Gastrocnemius medialis (tissue), 4 donors: ENCODE measurements around the gene SIN3B. TPM values are rescaled to one million over a fixed set of nuclear protein-coding genes. Genes with fewer than 3 reads are reported as not detected.

Source experiments
- ATAC-seq, 2 donors: fragments of 150-250 bp; one replicate each; pipeline ENCODE4 v1.9.1; 2016
- DNase-seq, 2 donors: peaks; one replicate each; pipeline ENCODE4 v3.0.0-alpha.2; 2019
- H3K27ac ChIP-seq, 4 donors: fragments of 200-600 bp; sonication (generic); 1 replicate in 1 of 4; 2 replicates in 3 of 4; pipeline ENCODE4 v1.5.1; 2016 to 2018; ENCODE audit warnings: mild to moderate bottlenecking in 2 of 4, moderate library complexity in 1 of 4
- H3K27me3 ChIP-seq, 3 donors: fragments of 200-600 bp; sonication (generic) in 2 of 3; 1 replicate in 1 of 3; 2 replicates in 2 of 3; pipeline versions ENCODE4 v1.5.1 to v1.6.0; 2016 to 2019; ENCODE audit warnings: mild to moderate bottlenecking in 1 of 3, moderate library complexity in 1 of 3
- H3K36me3 ChIP-seq, 2 donors: fragments of 200-600 bp; sonication (generic) in 1 of 2; one replicate each; pipeline ENCODE4 v1.5.1; 2017 to 2018
- H3K4me1 ChIP-seq, 2 donors: fragments of 200-600 bp; sonication (generic) in 1 of 2; one replicate each; pipeline ENCODE4 v1.5.1; 2016 to 2017; ENCODE audit warnings: mild to moderate bottlenecking in 2 of 2
- H3K4me3 ChIP-seq, 4 donors: fragments of 200-600 bp; sonication (generic) in 3 of 4; 1 replicate in 1 of 4; 2 replicates in 3 of 4; pipeline ENCODE4 v1.5.1; 2016 to 2019; ENCODE audit warnings: mild to moderate bottlenecking in 2 of 4
- H3K9me3 ChIP-seq, 3 donors: fragments of 200-600 bp; sonication (generic) in 2 of 3; 1 replicate in 1 of 3; 2 replicates in 2 of 3; pipeline ENCODE4 v1.5.1; 2016 to 2019
- POLR2A ChIP-seq, 2 donors: fragments of 450-650 bp; IDR thresholded peaks; one replicate each; pipeline ENCODE4 v1.6.1; 2017; ENCODE audit warnings: antibody characterized with exemption in 2 of 2, mild to moderate bottlenecking in 2 of 2, moderate library complexity in 2 of 2
- in situ Hi-C, 4 donors: fragments of 200-750 bp; cut with MboI; loops; one replicate each; pipeline versions ENCODE4 v1.15.0 to v1.8.0; 2017; ENCODE audit warnings: low sequenced_read_pairs in 4 of 4
- intact Hi-C: fragments of 100-400 bp; cut with DNase I; formaldehyde crosslinking; loops from one replicate; pipeline ENCODE4 v1.15.1; 2023; ENCODE audit warnings: low total_unique reads
- total RNA-seq, 4 donors: library from RNA; depleted of rRNA; stranded (reverse); fragments of >200 nt; gene quantifications; one replicate each; pipeline versions ENCODE4 v1.1.0 to v1.2.3, GENCODE V29; 2016
- TF ChIP-seq, protein P1 (sequence below), 5 experiments: fragments of 450-650 bp in 3 of 5; fragments of 200-600 bp in 2 of 5; sonication (generic) in 2 of 5; IDR thresholded peaks in 4 of 5; conservative IDR thresholded peaks in 1 of 5; 1 replicate in 4 of 5; 2 replicates in 1 of 5; pipeline ENCODE4 v1.5.1; 2016 to 2019; ENCODE audit warnings: antibody characterized with exemption in 5 of 5, mild to moderate bottlenecking in 3 of 5, moderate library complexity in 3 of 5

SIN3B gene
- total RNA-seq, 4 donors from 2014 or later: 11.6 to 15.2 (median 14.3) TPM

DNA sequence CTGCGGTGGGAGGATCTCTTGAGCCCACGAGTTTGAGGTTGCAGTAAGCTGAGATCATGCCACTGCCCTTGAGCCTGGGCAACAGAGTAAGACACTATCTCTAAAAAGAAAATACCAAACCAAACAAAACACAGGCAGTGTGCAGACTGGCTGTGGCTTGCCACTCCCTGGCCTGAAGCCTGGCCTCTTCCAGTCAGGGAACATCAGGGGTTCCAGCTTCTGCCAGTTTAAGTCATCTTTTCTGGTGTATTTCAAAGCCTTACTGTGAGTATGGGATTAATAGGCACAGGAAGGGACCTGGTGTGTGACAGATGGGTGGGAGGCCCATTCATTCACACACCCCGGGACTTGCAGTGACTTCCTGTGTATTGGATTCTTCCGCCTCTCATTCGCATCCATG lies 32.6 kb downstream of the SIN3B start:
- no peak overlapping the region for H3K4me3 ChIP-seq
- in situ Hi-C loops: no loop called here
- no peak overlapping the region for H3K27ac ChIP-seq
- no peak for TF ChIP-seq POLR2A (IDR thresholded peaks at IDR 0.05)
- TF ChIP-seq, protein P1, sequence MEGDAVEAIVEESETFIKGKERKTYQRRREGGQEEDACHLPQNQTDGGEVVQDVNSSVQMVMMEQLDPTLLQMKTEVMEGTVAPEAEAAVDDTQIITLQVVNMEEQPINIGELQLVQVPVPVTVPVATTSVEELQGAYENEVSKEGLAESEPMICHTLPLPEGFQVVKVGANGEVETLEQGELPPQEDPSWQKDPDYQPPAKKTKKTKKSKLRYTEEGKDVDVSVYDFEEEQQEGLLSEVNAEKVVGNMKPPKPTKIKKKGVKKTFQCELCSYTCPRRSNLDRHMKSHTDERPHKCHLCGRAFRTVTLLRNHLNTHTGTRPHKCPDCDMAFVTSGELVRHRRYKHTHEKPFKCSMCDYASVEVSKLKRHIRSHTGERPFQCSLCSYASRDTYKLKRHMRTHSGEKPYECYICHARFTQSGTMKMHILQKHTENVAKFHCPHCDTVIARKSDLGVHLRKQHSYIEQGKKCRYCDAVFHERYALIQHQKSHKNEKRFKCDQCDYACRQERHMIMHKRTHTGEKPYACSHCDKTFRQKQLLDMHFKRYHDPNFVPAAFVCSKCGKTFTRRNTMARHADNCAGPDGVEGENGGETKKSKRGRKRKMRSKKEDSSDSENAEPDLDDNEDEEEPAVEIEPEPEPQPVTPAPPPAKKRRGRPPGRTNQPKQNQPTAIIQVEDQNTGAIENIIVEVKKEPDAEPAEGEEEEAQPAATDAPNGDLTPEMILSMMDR (IDR thresholded peaks at IDR 0.05 in 4 of 5, conservative IDR thresholded peaks at IDR 0.05 in 1 of 5): no peak
- intact Hi-C loops: no loop called here
- DNase-seq: no peak
- H3K27me3 ChIP-seq: no peaks in the 10 kb centered on the region
- no peak for ATAC-seq
- no peaks in the 10 kb centered on the region for H3K4me1 ChIP-seq
- H3K9me3 ChIP-seq: no peaks in the 10 kb centered on the region
- H3K36me3 ChIP-seq: peaks cover 0 to 46% of the 10 kb centered on the region in 2 donors

DNA sequence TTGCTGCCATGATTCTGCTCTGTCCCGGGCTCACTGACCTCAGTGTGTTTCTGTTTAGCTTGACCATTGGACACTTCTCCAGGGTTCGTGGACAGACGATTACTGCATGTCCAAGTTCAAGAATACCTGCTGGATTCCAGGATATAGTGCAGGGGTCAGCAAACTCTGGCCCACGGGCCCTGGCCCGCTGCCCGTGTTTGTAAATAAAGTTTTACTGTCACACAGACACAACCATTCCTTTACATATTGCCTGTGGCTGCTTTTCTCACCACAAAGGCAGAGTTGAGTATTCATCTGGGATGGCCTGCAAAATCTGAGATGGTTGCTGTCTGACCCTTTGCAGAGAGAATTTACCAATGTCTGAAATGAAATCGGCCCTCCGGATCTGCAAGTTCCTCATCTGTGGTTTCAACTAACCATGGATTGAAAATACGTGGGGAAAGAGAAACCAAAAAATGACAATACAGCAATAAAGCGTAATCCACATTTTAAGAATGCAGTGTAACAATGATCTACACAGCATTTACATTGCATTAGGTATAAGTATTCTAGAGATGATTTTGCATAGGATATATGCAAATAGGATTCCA lies 33.7 kb downstream of the SIN3B start:
- ATAC-seq (no peak), DNase-seq (no peak)
- TF ChIP-seq POLR2A (IDR thresholded peaks at IDR 0.05): no peak
- TF ChIP-seq, protein P1 (IDR thresholded peaks at IDR 0.05 in 4 of 5, conservative IDR thresholded peaks at IDR 0.05 in 1 of 5): no peak
- Histone ChIP-seq H3K9me3 (no peaks in the 10 kb centered on the region), H3K36me3 (peaks cover 0 to 57% of the 10 kb centered on the region in 2 donors), H3K27ac (no peak overlapping the region), H3K27me3 (no peaks in the 10 kb centered on the region), H3K4me3 (no peak overlapping the region), H3K4me1 (no peaks in the 10 kb centered on the region)
- intact Hi-C loops: no loop called here
- in situ Hi-C loops: no loop called here

DNA sequence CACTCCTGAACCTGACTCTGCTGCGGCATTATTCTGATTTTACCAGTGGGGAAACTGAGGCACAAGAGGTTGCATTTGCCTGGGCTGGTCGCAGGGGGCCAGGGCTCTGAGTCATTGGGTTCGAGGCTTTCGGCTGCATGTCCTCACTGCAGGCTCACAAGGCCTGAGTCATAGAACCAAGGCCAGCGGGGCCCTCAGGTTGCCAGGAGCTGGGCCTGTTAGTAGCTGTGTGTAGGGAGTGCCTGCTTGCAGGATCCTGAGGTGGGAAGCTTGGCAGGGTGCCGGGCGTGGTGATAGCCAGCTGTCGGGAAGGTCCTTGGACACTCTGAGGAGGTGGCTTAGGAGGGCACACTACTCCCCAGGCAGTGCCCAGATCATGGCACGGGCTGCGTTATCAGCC lies 38.0 kb downstream of the SIN3B start:
- Histone ChIP-seq H3K27me3 (no peaks in the 10 kb centered on the region), H3K4me1 (no peaks in the 10 kb centered on the region)

DNA sequence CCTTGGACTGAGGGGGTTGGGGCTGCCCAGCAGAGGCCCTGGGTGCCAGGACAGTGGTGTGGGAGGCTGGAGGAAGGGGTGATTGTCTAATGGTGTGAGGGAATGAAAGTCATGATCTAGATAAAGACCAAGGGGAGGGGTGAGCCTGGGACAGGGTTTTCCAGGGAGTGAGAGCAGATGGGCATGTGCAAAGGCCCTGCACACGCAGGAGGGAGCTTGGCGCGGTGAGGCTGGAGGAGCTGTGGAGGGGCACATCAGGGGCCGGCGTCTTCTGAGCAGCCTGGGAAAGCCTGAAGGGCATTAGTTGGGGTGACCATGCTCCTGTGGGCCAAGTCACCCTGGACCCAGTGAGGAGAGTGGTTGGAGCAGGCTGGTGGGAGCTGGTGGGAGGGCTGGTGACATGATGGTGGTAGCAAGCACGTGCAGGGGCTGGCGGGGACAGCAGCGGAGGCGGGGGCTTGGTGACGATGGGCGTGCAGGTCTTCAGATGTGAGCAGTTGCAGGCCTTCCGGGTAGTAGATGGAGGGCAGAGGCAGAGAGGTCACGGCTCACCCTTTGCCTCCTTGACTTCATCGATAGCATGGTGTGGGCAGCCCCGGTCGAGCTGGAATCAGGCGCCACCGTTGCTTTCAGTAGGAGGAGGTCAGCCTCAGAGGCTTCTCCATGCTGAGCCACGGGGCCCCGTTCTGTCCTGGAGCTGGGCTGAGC lies 39.4 kb downstream of the SIN3B start:
- peaks cover 0 to 99% of the 10 kb centered on the region in 2 donors for H3K36me3 ChIP-seq
- ATAC-seq (no peak), DNase-seq (no peak)
- no peak overlapping the region for H3K4me3 ChIP-seq
- H3K27me3 ChIP-seq: no peaks in the 10 kb centered on the region
- no peaks in the 10 kb centered on the region for H3K9me3 ChIP-seq
- intact Hi-C loops (no loop called here), in situ Hi-C loops (no loop called here)
- TF ChIP-seq, protein P1 (IDR thresholded peaks at IDR 0.05 in 4 of 5, conservative IDR thresholded peaks at IDR 0.05 in 1 of 5): no peak
- TF ChIP-seq POLR2A (IDR thresholded peaks at IDR 0.05): no peak
- H3K27ac ChIP-seq: no peak overlapping the region
- no peaks in the 10 kb centered on the region for H3K4me1 ChIP-seq

More for the DNA sequence above, 38.0 kb downstream of the SIN3B start:
- no peak overlapping the region for H3K27ac ChIP-seq
- no peak overlapping the region for H3K4me3 ChIP-seq
- peaks cover 0 to 99% of the 10 kb centered on the region in 2 donors for H3K36me3 ChIP-seq
- TF ChIP-seq POLR2A (IDR thresholded peaks at IDR 0.05): no peak
- TF ChIP-seq, protein P1 (IDR thresholded peaks at IDR 0.05 in 4 of 5, conservative IDR thresholded peaks at IDR 0.05 in 1 of 5): no peak
- DNase-seq (no peak), ATAC-seq (no peak)
- in situ Hi-C loops (no loop called here), intact Hi-C loops (no loop called here)
- H3K9me3 ChIP-seq: no peaks in the 10 kb centered on the region
